Activated CD4-positive, alpha-beta T cell treated with anti-CD3 and anti-CD28 coated beads, Interleukin-2, amount 50 U/mL, for 24 hours (primary cell): Measurements from ENCODE around the gene KCNJ10.

Experiments used
- DNase-seq, 2 donors: peaks; one replicate each; pipeline ENCODE4 v3.0.0-alpha.2; 2020; ENCODE audit warnings: low read depth in 1 of 2, low spot score in 1 of 2

The KCNJ10 gene

GRCh38 chr1:160025314-160025713 is 44.6 kb downstream of the KCNJ10 start:
- no peak for DNase-seq

- no peak for DNase-seq
Observed at GRCh38 chr1:160024195-160024905, 45.6 kb downstream of the KCNJ10 start.

- no peak for DNase-seq
Observed at GRCh38 chr1:160022330-160023310, 47.3 kb downstream of the KCNJ10 start.

- DNase-seq, result no peak
Observed at GRCh38 chr1:160021376-160022074, 48.4 kb downstream of the KCNJ10 start.

GRCh38 chr1:160020196-160020595 is 49.8 kb downstream of the KCNJ10 start:
- no peak for DNase-seq

- DNase-seq, result no peak
Observed at GRCh38 chr1:160018900-160019299, 51.1 kb downstream of the KCNJ10 start.

GRCh38 chr1:160018347-160018746 is 51.6 kb downstream of the KCNJ10 start:
- DNase-seq, result no peak

GRCh38 chr1:160017592-160017991 is 52.4 kb downstream of the KCNJ10 start:
- no peak for DNase-seq

- no peak for DNase-seq
Observed at GRCh38 chr1:160011781-160012180, 58.2 kb downstream of the KCNJ10 start.

GRCh38 chr1:160009801-160010200 is 60.2 kb downstream of the KCNJ10 start:
- no peak for DNase-seq

GRCh38 chr1:160009081-160009480 is 60.9 kb downstream of the KCNJ10 start:
- DNase-seq, result no peak

GRCh38 chr1:160007577-160008200 is 62.3 kb downstream of the KCNJ10 start:
- peak in 1 of 2 donors; percentile 11 for DNase-seq

- peak; percentile 29 to 56 for DNase-seq
Observed at GRCh38 chr1:160006312-160006940, 63.5 kb downstream of the KCNJ10 start.

GRCh38 chr1:160005070-160005469 is 64.9 kb downstream of the KCNJ10 start:
- no peak for DNase-seq

GRCh38 chr1:160004425-160004824 is 65.5 kb downstream of the KCNJ10 start:
- DNase-seq, result no peak

GRCh38 chr1:160004001-160004400 is 66.0 kb downstream of the KCNJ10 start:
- no peak for DNase-seq

- DNase-seq, result no peak
Observed at GRCh38 chr1:160001440-160001839, 68.5 kb downstream of the KCNJ10 start.

GRCh38 chr1:159999204-159999603 is 70.8 kb downstream of the KCNJ10 start:
- no peak for DNase-seq

GRCh38 chr1:159996653-159997052 is 73.3 kb downstream of the KCNJ10 start:
- no peak for DNase-seq

GRCh38 chr1:159994896-159995295 is 75.1 kb downstream of the KCNJ10 start:
- DNase-seq, result no peak

- DNase-seq, result no peak
Observed at GRCh38 chr1:159993911-159994310, 76.0 kb downstream of the KCNJ10 start.
